SK-N-SH treated with all-trans-retinoic acid at 6 μM for 48 hours (cell line): ENCODE measurements around the gene TLE7.

Experiments
- ARNTL ChIP-seq: fragments of 450-650 bp; formaldehyde crosslinking; IDR thresholded peaks from 2 replicates; pipeline ENCODE4 v1.5.0; 2020; ENCODE audit warnings: low read depth, mild to moderate bottlenecking, moderate library complexity, borderline replicate concordance
- BACH2 ChIP-seq: fragments of 250-450 bp; sonication (Bioruptor Pico); IDR thresholded peaks from 2 replicates; pipeline ENCODE4 v1.9.0; 2021; ENCODE audit warnings: mild to moderate bottlenecking, borderline replicate concordance
- CSDC2 ChIP-seq: fragments of 250-450 bp; sonication (Bioruptor Pico); IDR thresholded peaks from 2 replicates; pipeline ENCODE4 v1.5.0; 2020; ENCODE audit warnings: mild to moderate bottlenecking, moderate library complexity
- ISL1 ChIP-seq: fragments of 250-450 bp; sonication (Bioruptor Pico); IDR thresholded peaks from 2 replicates; pipeline ENCODE4 v2.1.2; 2022; ENCODE audit warnings: mild to moderate bottlenecking, moderate library complexity
- OSR1 ChIP-seq: fragments of 250-450 bp; sonication (Bioruptor Pico); IDR thresholded peaks from 2 replicates; pipeline ENCODE4 v1.8.0; 2022; ENCODE audit warnings: moderate library complexity, mild to moderate bottlenecking, inconsistent platforms
- PATZ1 ChIP-seq: fragments of 250-450 bp; sonication (Bioruptor Pico); IDR thresholded peaks from 2 replicates; pipeline ENCODE4 v1.8.0; 2020; ENCODE audit warnings: mild to moderate bottlenecking, moderate library complexity, borderline replicate concordance
- RARB ChIP-seq: fragments of 250-450 bp; sonication (Bioruptor Pico); IDR thresholded peaks from 2 replicates; pipeline ENCODE4 v1.8.0; 2021; ENCODE audit warnings: mild to moderate bottlenecking, moderate library complexity
- TOX ChIP-seq: fragments of 250-450 bp; sonication (Bioruptor Pico); IDR thresholded peaks from 2 replicates; pipeline ENCODE4 v1.8.0; 2021; ENCODE audit warnings: mild to moderate bottlenecking, moderate library complexity, borderline replicate concordance
- ZFP30 ChIP-seq: fragments of 450-650 bp; formaldehyde crosslinking; IDR thresholded peaks from 2 replicates; pipeline ENCODE4 v1.5.0; 2022; ENCODE audit warnings: mild to moderate bottlenecking, moderate library complexity
- ZNF70 ChIP-seq: fragments of 450-650 bp; formaldehyde crosslinking; IDR thresholded peaks from 2 replicates; pipeline ENCODE4 v1.5.0; 2020; ENCODE audit warnings: mild to moderate bottlenecking, moderate library complexity
- ZNF8 ChIP-seq: fragments of 450-650 bp; formaldehyde crosslinking; IDR thresholded peaks from 2 replicates; pipeline ENCODE4 v1.5.0; 2020; ENCODE audit warnings: mild to moderate bottlenecking, moderate library complexity
- TF ChIP-seq, protein P1 (sequence below): fragments of 250-450 bp; sonication (Bioruptor Pico); IDR thresholded peaks from 2 replicates; pipeline ENCODE4 v1.5.1; 2020; ENCODE audit warnings: low read depth, mild to moderate bottlenecking, moderate library complexity

DNA sequence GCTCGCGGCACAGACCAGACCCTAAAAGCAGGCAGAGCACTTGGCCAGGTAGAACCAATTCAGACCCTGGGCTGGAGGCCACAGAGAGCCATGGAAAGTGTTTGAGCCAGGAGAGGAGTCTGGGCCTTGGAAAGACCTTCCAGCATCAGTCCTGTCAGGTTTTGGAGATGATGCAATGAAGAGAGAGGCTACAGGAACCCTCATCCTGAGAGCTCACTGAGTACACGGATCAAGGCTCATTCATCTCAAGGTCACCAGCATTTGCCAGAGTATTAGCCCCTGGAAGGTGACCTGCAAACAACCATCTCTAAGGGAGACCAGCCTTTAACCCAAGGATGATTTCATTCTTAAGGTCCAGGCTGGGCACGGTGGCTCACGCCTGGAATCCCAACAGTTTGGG, 27.8 kb downstream of the TLE7 start:
- TF ChIP-seq TOX (CRISPR knock-in tag) (no peak), ZFP30 (CRISPR knock-in tag) (no peak), ARNTL (CRISPR knock-in tag) (no peak), BACH2 (CRISPR knock-in tag) (no peak), PATZ1 (CRISPR knock-in tag) (no peak), ZNF8 (CRISPR knock-in tag) (no peak), ISL1 (CRISPR knock-in tag) (no peak), CSDC2 (no peak), RARB (CRISPR knock-in tag) (no peak), ZNF70 (CRISPR knock-in tag) (no peak), OSR1 (CRISPR knock-in tag) (no peak)
- TF ChIP-seq, protein P1, sequence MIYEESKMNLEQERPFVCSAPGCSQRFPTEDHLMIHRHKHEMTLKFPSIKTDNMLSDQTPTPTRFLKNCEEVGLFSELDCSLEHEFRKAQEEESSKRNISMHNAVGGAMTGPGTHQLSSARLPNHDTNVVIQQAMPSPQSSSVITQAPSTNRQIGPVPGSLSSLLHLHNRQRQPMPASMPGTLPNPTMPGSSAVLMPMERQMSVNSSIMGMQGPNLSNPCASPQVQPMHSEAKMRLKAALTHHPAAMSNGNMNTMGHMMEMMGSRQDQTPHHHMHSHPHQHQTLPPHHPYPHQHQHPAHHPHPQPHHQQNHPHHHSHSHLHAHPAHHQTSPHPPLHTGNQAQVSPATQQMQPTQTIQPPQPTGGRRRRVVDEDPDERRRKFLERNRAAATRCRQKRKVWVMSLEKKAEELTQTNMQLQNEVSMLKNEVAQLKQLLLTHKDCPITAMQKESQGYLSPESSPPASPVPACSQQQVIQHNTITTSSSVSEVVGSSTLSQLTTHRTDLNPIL (CRISPR knock-in tag), result no peak
